ENCODE results near the gene IRX6. TPM values are rescaled to one million over a fixed set of nuclear protein-coding genes. Genes with fewer than 3 reads are reported as not detected.

Gene IRX6
- total RNA-seq, 2 donors from 2014 or later, result 0.27 to 0.28 TPM

DNA sequence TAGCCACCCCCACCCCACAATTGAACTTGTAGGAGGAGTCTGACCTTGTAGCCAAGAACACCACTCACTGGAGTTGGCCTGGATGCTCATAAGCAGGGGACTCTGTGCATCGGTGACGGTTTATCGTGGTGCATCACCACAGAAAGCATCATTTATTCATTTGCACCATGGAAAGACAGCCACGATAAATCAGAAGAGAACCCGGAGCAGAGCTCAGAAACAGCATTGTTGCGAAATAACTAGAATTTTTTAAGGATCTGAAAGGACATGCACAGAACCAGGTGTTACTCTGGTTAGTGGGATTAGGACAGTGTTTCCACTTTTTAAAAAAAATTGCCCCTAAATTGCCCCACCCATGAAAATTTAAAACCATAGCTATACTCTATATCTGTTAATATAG, 44.4 kb upstream of the IRX6 start:
- no peak for DNase-seq (ENCODE audit: low spot score)
- intact Hi-C loops (cut with DNase I), result no loop called here
- WGBS, result 83% methylated on average over 6 of the region's 6 CpGs

DNA sequence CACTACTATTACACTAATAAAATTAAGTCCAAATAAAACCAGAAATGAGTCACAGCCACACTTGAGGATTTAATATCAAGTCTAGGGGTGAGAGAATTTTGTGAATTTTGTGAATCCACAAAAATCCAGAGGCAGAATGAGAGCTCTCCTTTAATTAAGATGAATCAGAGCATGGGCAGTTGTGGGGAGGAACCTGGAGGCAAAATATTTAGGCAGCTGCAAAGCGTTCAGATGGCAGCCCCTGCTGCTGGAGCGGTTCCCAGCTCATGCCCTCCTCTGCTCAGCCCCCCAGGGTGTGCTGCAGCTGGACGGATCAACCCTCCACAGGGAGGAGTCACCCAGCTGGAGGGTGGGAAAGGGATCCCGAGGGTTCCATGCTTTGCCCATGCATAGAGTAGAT, 43.4 kb upstream of the IRX6 start:
- no peak for DNase-seq (ENCODE audit: low spot score)
- Histone ChIP-seq H3K4me1 (replicated peaks) (no peaks in the 10 kb centered on the region), H3K9me3 (no peaks in the 10 kb centered on the region), H3K27me3 (replicated peaks; ENCODE audit: insufficient read depth) (no peaks in the 10 kb centered on the region), H3K36me3 (no peaks in the 10 kb centered on the region), H3K27ac (no peak overlapping the region), H3K4me3 (no peak overlapping the region)
- no peak for TF ChIP-seq POLR2AphosphoS5 (IDR thresholded peaks at IDR 0.05)
- TF ChIP-seq CTCF (IDR thresholded peaks at IDR 0.05), result no peak
- TF ChIP-seq POLR2A (IDR thresholded peaks at IDR 0.05), result no peak
- intact Hi-C loops (cut with DNase I), result no loop called here
- WGBS, result 32% methylated on average over 4 of the region's 4 CpGs

More for the DNA sequence above, 44.4 kb upstream of the IRX6 start:
- Histone ChIP-seq H3K27me3 (replicated peaks; ENCODE audit: insufficient read depth) (no peaks in the 10 kb centered on the region), H3K4me1 (replicated peaks) (no peaks in the 10 kb centered on the region), H3K4me3 (no peak overlapping the region), H3K36me3 (no peaks in the 10 kb centered on the region), H3K27ac (no peak overlapping the region), H3K9me3 (no peaks in the 10 kb centered on the region)
- TF ChIP-seq CTCF (IDR thresholded peaks at IDR 0.05) (no peak), POLR2AphosphoS5 (IDR thresholded peaks at IDR 0.05) (no peak), POLR2A (IDR thresholded peaks at IDR 0.05) (no peak)

GRCh38 chr16:55282441-55282840, 41.6 kb upstream of the IRX6 start:
- DNase-seq (ENCODE audit: low spot score), result no peak
- WGBS, result 50% methylated on average over 1 of the region's 1 CpG

DNA sequence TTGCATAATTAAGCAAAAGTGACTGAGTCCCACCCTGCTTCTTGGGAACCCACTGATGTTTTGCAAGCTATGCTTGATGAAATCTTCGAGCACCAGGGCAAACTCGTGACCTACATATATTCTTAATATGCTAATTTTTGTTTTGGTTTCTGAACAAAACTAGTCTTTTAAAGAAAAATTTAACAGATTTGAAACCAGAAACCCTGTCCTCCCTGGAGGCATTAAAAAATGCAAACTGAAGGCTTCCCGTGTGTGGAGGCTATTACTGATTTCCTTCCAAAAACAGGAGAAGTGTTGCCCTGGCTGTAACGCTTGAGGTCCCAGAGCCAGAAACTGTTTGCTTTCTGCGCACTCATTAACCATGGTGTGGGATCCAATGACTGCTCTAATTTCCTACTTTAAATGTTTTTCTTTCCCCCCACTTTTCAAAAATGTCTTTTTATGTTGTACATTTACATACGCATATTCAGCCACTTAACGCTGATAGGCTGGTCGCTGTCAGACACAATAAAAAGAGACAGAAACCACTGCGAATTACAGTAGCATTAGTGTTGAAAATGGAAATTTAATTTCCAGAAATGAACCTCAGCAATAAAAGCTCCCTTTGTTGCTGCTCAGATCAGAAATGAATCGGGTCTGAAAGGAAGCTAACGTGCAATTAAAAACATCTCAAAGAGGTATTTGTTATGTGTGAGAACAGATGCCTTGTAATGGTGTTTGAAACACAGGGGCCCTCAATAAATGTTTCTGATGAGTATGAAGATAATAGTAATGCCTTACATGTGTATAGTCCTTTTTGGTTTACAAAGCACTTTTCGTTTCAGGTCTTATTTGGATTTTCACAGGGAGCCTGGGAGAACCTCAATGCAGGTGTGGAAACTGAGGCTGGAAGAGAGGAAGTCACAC, 39.9 kb upstream of the IRX6 start:
- Histone ChIP-seq H3K9me3 (no peaks in the 10 kb centered on the region), H3K27ac (no peak overlapping the region), H3K4me1 (replicated peaks) (no peaks in the 10 kb centered on the region), H3K4me3 (no peak overlapping the region), H3K36me3 (no peaks in the 10 kb centered on the region), H3K27me3 (replicated peaks; ENCODE audit: insufficient read depth) (no peaks in the 10 kb centered on the region)
- TF ChIP-seq POLR2A (IDR thresholded peaks at IDR 0.05), result no peak
- TF ChIP-seq POLR2AphosphoS5 (IDR thresholded peaks at IDR 0.05), result no peak
- intact Hi-C loops (cut with DNase I), result no loop called here
- 40% methylated on average over 12 of the region's 12 CpGs for whole genome bisulfite sequencing
- DNase-seq (ENCODE audit: low spot score), result no peak

More at GRCh38 chr16:55282441-55282840, 41.6 kb upstream of the IRX6 start:
- no peak overlapping the region for H3K27ac ChIP-seq
- no peaks in the 10 kb centered on the region for H3K4me1 ChIP-seq (replicated peaks)
- H3K9me3 ChIP-seq, result no peaks in the 10 kb centered on the region
- H3K4me3 ChIP-seq, result no peak overlapping the region
- H3K36me3 ChIP-seq, result no peaks in the 10 kb centered on the region
- TF ChIP-seq POLR2AphosphoS5 (IDR thresholded peaks at IDR 0.05) (no peak), POLR2A (IDR thresholded peaks at IDR 0.05) (no peak), CTCF (IDR thresholded peaks at IDR 0.05) (no peak)
- intact Hi-C loops (cut with DNase I), result no loop called here
- no peaks in the 10 kb centered on the region for H3K27me3 ChIP-seq (replicated peaks; ENCODE audit: insufficient read depth)

DNA sequence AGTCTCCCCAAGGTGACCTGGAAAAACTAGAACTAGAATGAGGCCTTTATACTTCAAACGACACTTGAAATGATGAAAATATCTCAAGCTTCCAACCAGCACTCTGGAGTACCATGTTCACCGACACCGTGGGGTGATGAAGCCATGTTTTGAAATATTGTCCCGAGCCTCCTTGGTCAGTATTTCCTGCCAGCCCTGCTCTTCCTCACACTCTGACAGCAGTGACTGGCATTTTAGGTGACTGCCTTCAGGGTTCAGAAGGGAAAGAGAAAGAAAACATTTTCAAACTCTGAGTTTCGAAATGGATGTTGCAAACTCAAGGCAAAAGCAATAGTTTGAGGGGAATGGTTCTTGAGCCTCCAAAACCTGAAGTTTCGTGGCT, 39.3 kb upstream of the IRX6 start:
- Histone ChIP-seq H3K9me3 (no peaks in the 10 kb centered on the region), H3K4me1 (replicated peaks) (no peaks in the 10 kb centered on the region), H3K27ac (no peak overlapping the region), H3K4me3 (no peak overlapping the region), H3K27me3 (replicated peaks; ENCODE audit: insufficient read depth) (no peaks in the 10 kb centered on the region), H3K36me3 (no peaks in the 10 kb centered on the region)
- intact Hi-C loops (cut with DNase I), result no loop called here
- WGBS, result 81% methylated on average over 6 of the region's 6 CpGs
- DNase-seq (ENCODE audit: low spot score), result no peak
- TF ChIP-seq POLR2AphosphoS5 (IDR thresholded peaks at IDR 0.05) (no peak), CTCF (IDR thresholded peaks at IDR 0.05) (no peak), POLR2A (IDR thresholded peaks at IDR 0.05) (no peak)
